HG02885 (cell line): Measurements from ENCODE around the gene JPH4.

ENCODE experiments used
- ATAC-seq: cut with Tn5 transposase; IDR thresholded peaks from one replicate; pipeline ENCODE4 v1.9.1; 2021; ENCODE audit warnings: mild to moderate bottlenecking; ENCODE audit not compliant: unreplicated experiment, poor library complexity

JPH4 gene

GRCh38 chr14:23535943-23536342 is 42.6 kb downstream of the JPH4 start:
- no peak for ATAC-seq

- no peak for ATAC-seq
Measured at GRCh38 chr14:23533652-23534435, 44.7 kb downstream of the JPH4 start.

- no peak for ATAC-seq
Measured at GRCh38 chr14:23532658-23533057, 45.9 kb downstream of the JPH4 start.

GRCh38 chr14:23531391-23531790 is 47.2 kb downstream of the JPH4 start:
- ATAC-seq, result no peak

- ATAC-seq, result no peak
Measured at GRCh38 chr14:23530375-23531055, 48.1 kb downstream of the JPH4 start.

- ATAC-seq, result no peak
Measured at GRCh38 chr14:23529016-23529415, 49.6 kb downstream of the JPH4 start.

- ATAC-seq, result no peak
Measured at GRCh38 chr14:23528555-23528954, 50.0 kb downstream of the JPH4 start.

GRCh38 chr14:23525611-23526010 is 53.0 kb downstream of the JPH4 start:
- no peak for ATAC-seq

- no peak for ATAC-seq
Measured at GRCh38 chr14:23524954-23525353, 53.6 kb downstream of the JPH4 start.

GRCh38 chr14:23523229-23524016 is 55.2 kb downstream of the JPH4 start:
- ATAC-seq, result no peak

- ATAC-seq, result no peak
Measured at GRCh38 chr14:23522643-23523198, 55.9 kb downstream of the JPH4 start.

- no peak for ATAC-seq
Measured at GRCh38 chr14:23521785-23522640, 56.6 kb downstream of the JPH4 start.

GRCh38 chr14:23520899-23521533 is 57.6 kb downstream of the JPH4 start:
- ATAC-seq, result no peak

GRCh38 chr14:23518709-23519108 is 59.9 kb downstream of the JPH4 start:
- no peak for ATAC-seq
